ENCODE data around the gene MAN1A2.

MAN1A2 gene

GRCh38 chr1:117387060-117387633 lies 19.9 kb downstream of the MAN1A2 start:
- Histone ChIP-seq H3K9ac (ENCODE audit: low read depth, low read length) (no peak overlapping the region), H3K27me3 (ENCODE audit: control insufficient read depth, insufficient read depth, low read length) (no peaks in the 10 kb centered on the region), H3K9me3 (replicated peaks; ENCODE audit: low read length) (no peaks in the 10 kb centered on the region), H3K36me3 (ENCODE audit: insufficient read depth, low read length) (no peaks in the 10 kb centered on the region), H3K4me2 (ENCODE audit: low read length) (no peak overlapping the region), H3K4me1 (ENCODE audit: control insufficient read depth, insufficient read depth, low read length) (no peaks in the 10 kb centered on the region), H3K4me3 (ENCODE audit: low read length) (no peak overlapping the region)

- Histone ChIP-seq H3K27me3 (ENCODE audit: control insufficient read depth, insufficient read depth, low read length) (no peaks in the 10 kb centered on the region), H3K36me3 (ENCODE audit: insufficient read depth, low read length) (no peaks in the 10 kb centered on the region), H3K4me1 (ENCODE audit: control insufficient read depth, insufficient read depth, low read length) (peaks cover 4% of the 10 kb centered on the region), H3K4me2 (ENCODE audit: low read length) (no peak overlapping the region), H3K4me3 (ENCODE audit: low read length) (no peak overlapping the region), H3K9me3 (replicated peaks; ENCODE audit: low read length) (no peaks in the 10 kb centered on the region), H3K9ac (ENCODE audit: low read depth, low read length) (no peak overlapping the region)
Measured at GRCh38 chr1:117388328-117388727, 21.1 kb downstream of the MAN1A2 start.

GRCh38 chr1:117389284-117389683 lies 22.0 kb downstream of the MAN1A2 start:
- Histone ChIP-seq H3K9ac (ENCODE audit: low read depth, low read length) (no peak overlapping the region), H3K4me2 (ENCODE audit: low read length) (no peak overlapping the region), H3K4me3 (ENCODE audit: low read length) (no peak overlapping the region), H3K36me3 (ENCODE audit: insufficient read depth, low read length) (no peaks in the 10 kb centered on the region), H3K27me3 (ENCODE audit: control insufficient read depth, insufficient read depth, low read length) (no peaks in the 10 kb centered on the region), H3K4me1 (ENCODE audit: control insufficient read depth, insufficient read depth, low read length) (peaks cover 4% of the 10 kb centered on the region), H3K9me3 (replicated peaks; ENCODE audit: low read length) (no peaks in the 10 kb centered on the region)

GRCh38 chr1:117389779-117390178 lies 22.5 kb downstream of the MAN1A2 start:
- H3K4me2 ChIP-seq (ENCODE audit: low read length), result no peak overlapping the region
- H3K4me3 ChIP-seq (ENCODE audit: low read length), result no peak overlapping the region
- no peaks in the 10 kb centered on the region for H3K9me3 ChIP-seq (replicated peaks; ENCODE audit: low read length)
- no peak overlapping the region for H3K9ac ChIP-seq (ENCODE audit: low read depth, low read length)
- no peaks in the 10 kb centered on the region for H3K27me3 ChIP-seq (ENCODE audit: control insufficient read depth, insufficient read depth, low read length)
- peaks cover 4% of the 10 kb centered on the region for H3K4me1 ChIP-seq (ENCODE audit: control insufficient read depth, insufficient read depth, low read length)
- H3K36me3 ChIP-seq (ENCODE audit: insufficient read depth, low read length), result no peaks in the 10 kb centered on the region

- Histone ChIP-seq H3K27me3 (ENCODE audit: control insufficient read depth, insufficient read depth, low read length) (no peaks in the 10 kb centered on the region), H3K4me3 (ENCODE audit: low read length) (no peak overlapping the region), H3K9ac (ENCODE audit: low read depth, low read length) (no peak overlapping the region), H3K36me3 (ENCODE audit: insufficient read depth, low read length) (no peaks in the 10 kb centered on the region), H3K4me1 (ENCODE audit: control insufficient read depth, insufficient read depth, low read length) (peaks cover 4% of the 10 kb centered on the region), H3K4me2 (ENCODE audit: low read length) (no peak overlapping the region), H3K9me3 (replicated peaks; ENCODE audit: low read length) (no peaks in the 10 kb centered on the region)
Measured at GRCh38 chr1:117392771-117393170, 25.5 kb downstream of the MAN1A2 start.

- Histone ChIP-seq H3K4me3 (ENCODE audit: low read length) (no peak overlapping the region), H3K36me3 (ENCODE audit: insufficient read depth, low read length) (no peaks in the 10 kb centered on the region), H3K27me3 (ENCODE audit: control insufficient read depth, insufficient read depth, low read length) (no peaks in the 10 kb centered on the region), H3K9me3 (replicated peaks; ENCODE audit: low read length) (no peaks in the 10 kb centered on the region), H3K4me1 (ENCODE audit: control insufficient read depth, insufficient read depth, low read length) (peaks cover 4% of the 10 kb centered on the region), H3K4me2 (ENCODE audit: low read length) (no peak overlapping the region), H3K9ac (ENCODE audit: low read depth, low read length) (no peak overlapping the region)
Measured at GRCh38 chr1:117396074-117396473, 28.8 kb downstream of the MAN1A2 start.

- H3K4me2 ChIP-seq (ENCODE audit: low read length), result no peak overlapping the region
- no peaks in the 10 kb centered on the region for H3K9me3 ChIP-seq (replicated peaks; ENCODE audit: low read length)
- H3K9ac ChIP-seq (ENCODE audit: low read depth, low read length), result no peak overlapping the region
- H3K4me3 ChIP-seq (ENCODE audit: low read length), result no peak overlapping the region
- no peaks in the 10 kb centered on the region for H3K27me3 ChIP-seq (ENCODE audit: control insufficient read depth, insufficient read depth, low read length)
- no peaks in the 10 kb centered on the region for H3K36me3 ChIP-seq (ENCODE audit: insufficient read depth, low read length)
- peaks cover 4% of the 10 kb centered on the region for H3K4me1 ChIP-seq (ENCODE audit: control insufficient read depth, insufficient read depth, low read length)
Measured at GRCh38 chr1:117396636-117397035, 29.4 kb downstream of the MAN1A2 start.

GRCh38 chr1:117398957-117399356 lies 31.7 kb downstream of the MAN1A2 start:
- no peak overlapping the region for H3K9ac ChIP-seq (ENCODE audit: low read depth, low read length)
- H3K4me3 ChIP-seq (ENCODE audit: low read length), result no peak overlapping the region
- no peaks in the 10 kb centered on the region for H3K36me3 ChIP-seq (ENCODE audit: insufficient read depth, low read length)
- no peak overlapping the region for H3K4me2 ChIP-seq (ENCODE audit: low read length)
- no peaks in the 10 kb centered on the region for H3K27me3 ChIP-seq (ENCODE audit: control insufficient read depth, insufficient read depth, low read length)
- H3K4me1 ChIP-seq (ENCODE audit: control insufficient read depth, insufficient read depth, low read length), result no peaks in the 10 kb centered on the region
- no peaks in the 10 kb centered on the region for H3K9me3 ChIP-seq (replicated peaks; ENCODE audit: low read length)

GRCh38 chr1:117401761-117402160 lies 34.5 kb downstream of the MAN1A2 start:
- Histone ChIP-seq H3K4me1 (ENCODE audit: control insufficient read depth, insufficient read depth, low read length) (no peaks in the 10 kb centered on the region), H3K36me3 (ENCODE audit: insufficient read depth, low read length) (peaks cover 8% of the 10 kb centered on the region), H3K9ac (ENCODE audit: low read depth, low read length) (no peak overlapping the region), H3K27me3 (ENCODE audit: control insufficient read depth, insufficient read depth, low read length) (no peaks in the 10 kb centered on the region), H3K4me3 (ENCODE audit: low read length) (no peak overlapping the region), H3K4me2 (ENCODE audit: low read length) (no peak overlapping the region), H3K9me3 (replicated peaks; ENCODE audit: low read length) (no peaks in the 10 kb centered on the region)

- H3K9me3 ChIP-seq (replicated peaks; ENCODE audit: low read length), result no peaks in the 10 kb centered on the region
- H3K27me3 ChIP-seq (ENCODE audit: control insufficient read depth, insufficient read depth, low read length), result no peaks in the 10 kb centered on the region
- no peak overlapping the region for H3K4me2 ChIP-seq (ENCODE audit: low read length)
- H3K4me1 ChIP-seq (ENCODE audit: control insufficient read depth, insufficient read depth, low read length), result no peaks in the 10 kb centered on the region
- H3K36me3 ChIP-seq (ENCODE audit: insufficient read depth, low read length), result peaks cover 12% of the 10 kb centered on the region
- H3K9ac ChIP-seq (ENCODE audit: low read depth, low read length), result no peak overlapping the region
- no peak overlapping the region for H3K4me3 ChIP-seq (ENCODE audit: low read length)
Measured at GRCh38 chr1:117403597-117403996, 36.3 kb downstream of the MAN1A2 start.

GRCh38 chr1:117405042-117405441 lies 37.8 kb downstream of the MAN1A2 start:
- Histone ChIP-seq H3K4me2 (ENCODE audit: low read length) (no peak overlapping the region), H3K27me3 (ENCODE audit: control insufficient read depth, insufficient read depth, low read length) (no peaks in the 10 kb centered on the region), H3K4me3 (ENCODE audit: low read length) (no peak overlapping the region), H3K9me3 (replicated peaks; ENCODE audit: low read length) (no peaks in the 10 kb centered on the region), H3K9ac (ENCODE audit: low read depth, low read length) (no peak overlapping the region), H3K4me1 (ENCODE audit: control insufficient read depth, insufficient read depth, low read length) (no peaks in the 10 kb centered on the region), H3K36me3 (ENCODE audit: insufficient read depth, low read length) (peaks cover 12% of the 10 kb centered on the region)

- Histone ChIP-seq H3K4me3 (ENCODE audit: low read length) (no peak overlapping the region), H3K9ac (ENCODE audit: low read depth, low read length) (no peak overlapping the region), H3K4me1 (ENCODE audit: control insufficient read depth, insufficient read depth, low read length) (peaks cover 4% of the 10 kb centered on the region), H3K9me3 (replicated peaks; ENCODE audit: low read length) (no peaks in the 10 kb centered on the region), H3K36me3 (ENCODE audit: insufficient read depth, low read length) (peaks cover 7% of the 10 kb centered on the region), H3K4me2 (ENCODE audit: low read length) (no peak overlapping the region), H3K27me3 (ENCODE audit: control insufficient read depth, insufficient read depth, low read length) (no peaks in the 10 kb centered on the region)
Measured at GRCh38 chr1:117412472-117412871, 45.2 kb downstream of the MAN1A2 start.
